Kidney (tissue), 14 donors: ENCODE data around the gene SPARC. TPM values are rescaled to one million over a fixed set of nuclear protein-coding genes. Genes with fewer than 3 reads are reported as not detected.

Source experiments
- DNase-seq, 5 donors: peaks; one replicate each; pipeline ENCODE4 v3.0.0-alpha.2; 2013 to 2020
- FAIRE-seq: peaks from 2 replicates; lab custom pipeline; 2012; peaks lifted over from hg19 to GRCh38; lab: Jason Lieb, UNC
- H3K27ac ChIP-seq, 2 donors: one replicate each; pipeline ENCODE4 v1.7.0; 2013; ENCODE audit warnings: low read depth in 2 of 2, low read length in 2 of 2, inconsistent platforms in 1 of 2
- H3K27me3 ChIP-seq: one replicate; pipeline ENCODE4 v1.7.1; 2013; ENCODE audit warnings: low read length, inconsistent platforms; ENCODE audit not compliant: control insufficient read depth, insufficient read depth
- H3K36me3 ChIP-seq, 3 donors: one replicate each; pipeline versions ENCODE4 v1.7.0 to v1.7.1; 2013; ENCODE audit warnings: low read length in 3 of 3, control low read depth in 1 of 3, inconsistent platforms in 1 of 3; ENCODE audit not compliant: insufficient read depth in 3 of 3, control insufficient read depth in 2 of 3
- H3K4me1 ChIP-seq, 3 donors: one replicate each; pipeline versions ENCODE4 v1.7.0 to v1.7.1; 2013; ENCODE audit warnings: low read length in 3 of 3, inconsistent platforms in 1 of 3, low read depth in 1 of 3; ENCODE audit not compliant: control insufficient read depth in 2 of 3, insufficient read depth in 2 of 3
- H3K4me3 ChIP-seq, 3 donors: one replicate each; pipeline versions ENCODE4 v1.7.0 to v1.8.1; 2013; ENCODE audit warnings: low read length in 3 of 3, control low read depth in 1 of 3, inconsistent platforms in 1 of 3
- H3K9ac ChIP-seq, 3 donors: one replicate each; pipeline versions ENCODE4 v1.7.0 to v1.7.1; 2013; ENCODE audit warnings: low read length in 3 of 3, control low read depth in 1 of 3, inconsistent platforms in 1 of 3
- H3K9me3 ChIP-seq, 3 donors: one replicate each; pipeline versions ENCODE4 v1.7.0 to v1.7.1; 2013; ENCODE audit warnings: low read length in 3 of 3, control low read depth in 1 of 3, inconsistent platforms in 1 of 3; ENCODE audit not compliant: control insufficient read depth in 2 of 3, insufficient read depth in 1 of 3
- intact Hi-C: fragments of 100-400 bp; cut with DNase I; formaldehyde crosslinking; loops from one replicate; pipeline ENCODE4 v1.11.1; 2022
- polyA plus RNA-seq: library from polyadenylated mRNA; stranded (reverse); fragments of 350-450 nt; fragmentation: Illumina TruSeq; extraction: RNeasy Lipid Tissue Mini Kit (QIAGEN cat#74804); gene quantifications from one replicate; pipeline ENCODE4 v1.2.3, GENCODE V29; 2014; ENCODE audit warnings: low read depth, low replicate concordance; ENCODE audit not compliant: insufficient read depth
- total RNA-seq: library from RNA; stranded (reverse); fragmentation: NEBNext Ultra II Directional; extraction: Animal tissue kit (Norgen Biotek cat#: 25700); gene quantifications from one replicate; pipeline ENCODE4 v1.2.1, GENCODE V29; 2021
- TF ChIP-seq, protein P1 (sequence below): IDR thresholded peaks from 3 replicates; pipeline ENCODE4 v1.5.1; 2012; ENCODE audit warnings: mild to moderate bottlenecking, moderate library complexity, borderline replicate concordance; ENCODE audit not compliant: insufficient read depth; ENCODE audit errors: extremely low read depth
- donor health status: control.
- donor health status: control.
- donor health status: control.
- donor health status: control.
- donor health status: control.
- donor health status: DM: yes; HTN: yes; CAD: no.
- donor health status: Normal renal cell carcinoma (clear cell type).

Gene SPARC
- total and polyA plus RNA-seq, 2 donors from 2014 or later = 581 to 637 TPM

DNA sequence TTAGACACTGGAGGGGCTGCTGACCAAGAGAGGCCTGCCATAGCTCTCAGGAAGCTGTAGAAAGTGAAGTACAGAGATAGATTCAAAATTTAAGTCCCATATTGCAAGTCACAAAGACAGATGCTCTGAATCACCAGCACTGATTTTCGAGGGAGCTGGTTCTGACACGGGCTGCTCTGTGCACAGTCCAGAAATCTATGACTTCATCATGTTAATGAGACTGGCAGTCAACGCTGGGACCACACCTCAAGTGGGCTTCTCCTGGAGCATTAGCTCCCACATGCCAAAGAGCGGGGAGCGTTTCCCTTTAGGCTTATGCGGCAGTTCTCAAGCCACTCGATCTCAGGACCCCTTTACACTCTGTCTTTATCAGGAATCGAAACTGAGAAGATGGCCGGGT, 61.4 kb downstream of the SPARC start:
- H3K36me3 ChIP-seq = no peaks in the 10 kb centered on the region
- H3K9ac ChIP-seq = no peak overlapping the region
- TF ChIP-seq, protein P1, sequence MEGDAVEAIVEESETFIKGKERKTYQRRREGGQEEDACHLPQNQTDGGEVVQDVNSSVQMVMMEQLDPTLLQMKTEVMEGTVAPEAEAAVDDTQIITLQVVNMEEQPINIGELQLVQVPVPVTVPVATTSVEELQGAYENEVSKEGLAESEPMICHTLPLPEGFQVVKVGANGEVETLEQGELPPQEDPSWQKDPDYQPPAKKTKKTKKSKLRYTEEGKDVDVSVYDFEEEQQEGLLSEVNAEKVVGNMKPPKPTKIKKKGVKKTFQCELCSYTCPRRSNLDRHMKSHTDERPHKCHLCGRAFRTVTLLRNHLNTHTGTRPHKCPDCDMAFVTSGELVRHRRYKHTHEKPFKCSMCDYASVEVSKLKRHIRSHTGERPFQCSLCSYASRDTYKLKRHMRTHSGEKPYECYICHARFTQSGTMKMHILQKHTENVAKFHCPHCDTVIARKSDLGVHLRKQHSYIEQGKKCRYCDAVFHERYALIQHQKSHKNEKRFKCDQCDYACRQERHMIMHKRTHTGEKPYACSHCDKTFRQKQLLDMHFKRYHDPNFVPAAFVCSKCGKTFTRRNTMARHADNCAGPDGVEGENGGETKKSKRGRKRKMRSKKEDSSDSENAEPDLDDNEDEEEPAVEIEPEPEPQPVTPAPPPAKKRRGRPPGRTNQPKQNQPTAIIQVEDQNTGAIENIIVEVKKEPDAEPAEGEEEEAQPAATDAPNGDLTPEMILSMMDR = no peak
- FAIRE-seq (no peak), DNase-seq (no peak)
- H3K4me3 ChIP-seq = no peak overlapping the region
- intact Hi-C loops = no loop called here
- no peak overlapping the region for H3K27ac ChIP-seq
- no peaks in the 10 kb centered on the region for H3K4me1 ChIP-seq
- H3K27me3 ChIP-seq = no peaks in the 10 kb centered on the region
- H3K9me3 ChIP-seq = no peaks in the 10 kb centered on the region

DNA sequence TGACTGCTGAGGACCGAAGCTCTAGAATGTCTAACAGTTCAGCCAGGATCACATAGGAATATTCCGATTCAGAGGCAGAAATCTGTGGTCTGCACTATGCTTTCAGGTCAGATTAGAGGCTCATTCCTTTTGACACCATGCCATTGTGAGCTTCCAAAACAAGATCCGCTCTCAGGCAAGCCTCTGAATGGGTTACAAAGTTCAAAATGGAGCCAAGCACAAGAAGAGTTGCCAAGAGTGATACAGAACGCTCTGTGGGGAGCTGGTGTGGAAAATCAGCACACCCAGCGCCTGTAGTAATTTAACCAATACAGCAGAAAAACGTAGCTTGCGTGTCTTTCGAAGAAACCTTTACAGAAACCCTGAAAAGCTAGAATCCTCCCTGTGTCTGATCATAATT, 62.2 kb downstream of the SPARC start:
- no peak for FAIRE-seq
- intact Hi-C loops = no loop called here
- H3K9ac ChIP-seq = no peak overlapping the region
- no peaks in the 10 kb centered on the region for H3K4me1 ChIP-seq
- no peaks in the 10 kb centered on the region for H3K27me3 ChIP-seq
- no peak for DNase-seq
- H3K9me3 ChIP-seq = no peaks in the 10 kb centered on the region
- no peak overlapping the region for H3K27ac ChIP-seq
- no peaks in the 10 kb centered on the region for H3K36me3 ChIP-seq
- H3K4me3 ChIP-seq = no peak overlapping the region
- TF ChIP-seq, protein P1 = no peak

DNA sequence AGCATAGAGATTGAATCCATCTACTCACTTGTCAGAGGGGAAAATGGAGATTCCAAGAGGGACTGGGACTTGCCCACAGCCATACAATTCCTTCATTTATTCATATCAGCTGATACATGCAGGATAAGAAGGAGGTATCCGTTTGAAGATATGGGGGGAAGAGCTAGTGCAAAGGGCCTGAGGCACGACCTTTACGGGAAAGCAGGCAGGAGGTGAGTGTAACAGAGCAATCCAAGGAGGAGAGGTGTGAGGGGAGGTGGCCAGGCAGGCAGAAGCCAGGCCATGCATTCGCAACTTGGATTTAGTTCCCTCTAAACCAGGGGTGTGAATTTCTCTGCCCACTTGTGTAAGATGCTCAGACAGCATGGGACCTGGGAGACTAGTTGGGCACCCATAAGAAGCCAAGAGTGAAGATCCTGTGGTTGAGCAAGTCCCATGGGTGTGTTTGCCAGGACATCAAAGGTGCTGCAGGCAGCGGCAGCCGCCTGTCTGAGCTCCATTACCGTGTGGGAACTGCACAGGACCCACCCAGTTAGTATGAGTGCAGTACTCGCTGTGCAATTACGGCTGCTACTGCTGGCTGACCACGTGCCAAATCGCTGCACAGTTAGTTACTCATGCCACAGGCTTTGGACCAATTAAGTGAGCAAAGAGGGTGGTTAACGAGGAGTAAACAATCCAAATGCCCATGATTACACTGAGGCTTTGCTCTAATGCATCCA, 64.2 kb downstream of the SPARC start:
- H3K36me3 ChIP-seq = no peaks in the 10 kb centered on the region
- H3K9me3 ChIP-seq = no peaks in the 10 kb centered on the region
- TF ChIP-seq, protein P1 = no peak
- H3K27ac ChIP-seq = no peak overlapping the region
- no peak overlapping the region for H3K4me3 ChIP-seq
- no peak for FAIRE-seq
- no peaks in the 10 kb centered on the region for H3K27me3 ChIP-seq
- DNase-seq = peak in 2 of 5 donors; percentile 16 to 26
- no peak overlapping the region for H3K9ac ChIP-seq
- intact Hi-C loops = no loop called here
- H3K4me1 ChIP-seq = no peaks in the 10 kb centered on the region
